HCT116 (cell line): Measurements from ENCODE around the gene EEIG1. TPM values are rescaled to one million over a fixed set of nuclear protein-coding genes. Genes with fewer than 3 reads are reported as not detected.

ENCODE experiments used
- ATAC-seq: fragments of 200-7000 bp; cut with Tn5 transposase; 2 replicates; pipeline ENCODE4 v1.9.1; 2020; ENCODE audit warnings: mild to moderate bottlenecking, moderate library complexity
- BruUV-seq: library from RNA; stranded (reverse); fragments of 400-500 nt; replicated peaks from 2 replicates; lab custom pipeline; 2021; lab: Mats Ljungman, UMichigan
- CTCF ChIA-PET: fragments of 300-600 bp; sonication (Branson Sonifier 250); formaldehyde crosslinking; loops from one replicate; lab custom pipeline; 2021; ENCODE audit warnings: antibody characterized with exemption; lab: Charles Lee
- POLR2A ChIA-PET: fragments of 300-600, 350-600 bp; sonication (Branson Sonifier 250); formaldehyde crosslinking; loops from one replicate; lab custom pipeline; 2021; ENCODE audit warnings: antibody characterized with exemption; lab: Charles Lee
- RAD21 ChIA-PET, 2 experiments: fragments of 300-600 bp; sonication (Branson Sonifier 250); formaldehyde crosslinking; loops; one replicate each; lab custom pipeline; 2023; ENCODE audit warnings: low total read pairs in 2 of 2; ENCODE audit not compliant: uncharacterized antibody in 2 of 2, unreplicated experiment in 2 of 2, low non-redundant PET in 1 of 2; lab: Charles Lee
- DNase-seq: peaks from one replicate; pipeline ENCODE4 v3.0.0-alpha.2; 2010; ENCODE audit warnings: low read depth, low spot score
- H2AFZ ChIP-seq: fragments of 200-600 bp; shearing (Covaris generic), sonication (generic); 2 replicates; pipeline ENCODE4 v1.6.1; 2017; ENCODE audit warnings: low read depth, mixed run types, mixed read lengths, antibody characterized with exemption, low read length; ENCODE audit not compliant: poor library complexity, severe bottlenecking
- H3K27ac ChIP-seq: 2 replicates; pipeline ENCODE4 v1.5.1; 2012; ENCODE audit warnings: low read depth, low read length
- H3K27me3 ChIP-seq: fragments of 200-600 bp; sonication (generic); 2 replicates; pipeline ENCODE4 v1.6.1; 2016; ENCODE audit warnings: mixed run types, low read length, mixed read lengths; ENCODE audit not compliant: insufficient read depth
- H3K36me3 ChIP-seq, 2 experiments: fragments of 200-500 bp in 1 of 2; fragments of 200-600 bp in 1 of 2; sonication (Bioruptor generic) in 1 of 2; sonication (generic) in 1 of 2; 2 replicates each; pipeline versions ENCODE4 v1.5.1 to v1.6.1; 2014 to 2016; ENCODE audit warnings: low read length in 2 of 2, inconsistent platforms in 1 of 2, mixed read lengths in 1 of 2, mixed run types in 1 of 2; ENCODE audit not compliant: insufficient read depth in 2 of 2, control insufficient read depth in 1 of 2
- H3K4me1 ChIP-seq, 2 experiments: fragments of 200-600 bp in 1 of 2; sonication (generic) in 1 of 2; 2 replicates each; pipeline versions ENCODE4 v1.5.1 to v1.6.1; 2012 to 2017; ENCODE audit warnings: low read length in 2 of 2, inconsistent platforms in 1 of 2, mild to moderate bottlenecking in 1 of 2, mixed read lengths in 1 of 2, mixed run types in 1 of 2, moderate library complexity in 1 of 2; ENCODE audit not compliant: insufficient read depth in 2 of 2, control insufficient read depth in 1 of 2
- H3K4me2 ChIP-seq: fragments of 200-600 bp; sonication (generic); 2 replicates; pipeline ENCODE4 v1.6.1; 2017; ENCODE audit warnings: mixed run types, low read length, mixed read lengths
- H3K4me3 ChIP-seq, 2 experiments: fragments of 200-600 bp in 1 of 2; sonication (generic) in 1 of 2; replicated peaks in 1 of 2; 2 replicates each; pipeline ENCODE4 v1.5.1; 2011 to 2016; ENCODE audit warnings: low read length in 2 of 2, control low read depth in 1 of 2, low read depth in 1 of 2, mild to moderate bottlenecking in 1 of 2, mixed read lengths in 1 of 2, mixed run types in 1 of 2
- H3K79me2 ChIP-seq: fragments of 200-600 bp; sonication (generic); 2 replicates; pipeline ENCODE4 v1.6.1; 2017; ENCODE audit warnings: mild to moderate bottlenecking, mixed run types, low read length, moderate library complexity, mixed read lengths; ENCODE audit not compliant: insufficient read depth
- H3K9ac ChIP-seq: fragments of 200-600 bp; sonication (generic); 2 replicates; pipeline ENCODE4 v1.6.1; 2016; ENCODE audit warnings: low read length, mixed read lengths
- H3K9me2 ChIP-seq: fragments of 200-600 bp; sonication (generic), shearing (Covaris generic); 2 replicates; pipeline ENCODE4 v1.6.1; 2017; ENCODE audit warnings: mixed run types, mild to moderate bottlenecking, moderate library complexity; ENCODE audit not compliant: insufficient read depth
- H3K9me3 ChIP-seq, 2 experiments: fragments of 200-500 bp in 1 of 2; fragments of 200-600 bp in 1 of 2; sonication (Bioruptor generic) in 1 of 2; sonication (generic) in 1 of 2; 2 replicates each; pipeline ENCODE4 v1.6.1; 2014 to 2017; ENCODE audit warnings: low read length in 2 of 2, mixed read lengths in 2 of 2, inconsistent platforms in 1 of 2, low read depth in 1 of 2, mild to moderate bottlenecking in 1 of 2, mixed run types in 1 of 2, moderate library complexity in 1 of 2; ENCODE audit not compliant: control insufficient read depth in 1 of 2, insufficient read depth in 1 of 2
- H4K20me1 ChIP-seq: fragments of 200-600 bp; sonication (generic), shearing (Covaris generic); 2 replicates; pipeline ENCODE4 v1.6.1; 2017; ENCODE audit warnings: mixed run types, mild to moderate bottlenecking, moderate library complexity; ENCODE audit not compliant: insufficient read depth
- ATF3 ChIP-seq: IDR thresholded peaks from 2 replicates; pipeline ENCODE4 v1.6.1; 2012
- CBX3 ChIP-seq: IDR thresholded peaks from 2 replicates; pipeline ENCODE4 v1.6.1; 2012; ENCODE audit warnings: low read depth
- CTCF ChIP-seq, 3 experiments: fragments of 200-600 bp in 1 of 3; sonication (generic) in 1 of 3; IDR thresholded peaks in 2 of 3; conservative IDR thresholded peaks in 1 of 3; 2 replicates each; pipeline ENCODE4 v1.5.1; 2012 to 2017; ENCODE audit warnings: low read depth in 2 of 3, low read length in 2 of 3, antibody characterized with exemption in 1 of 3, borderline replicate concordance in 1 of 3, control low read depth in 1 of 3, mild to moderate bottlenecking in 1 of 3, mixed read lengths in 1 of 3, mixed run types in 1 of 3, moderate library complexity in 1 of 3; ENCODE audit not compliant: insufficient read depth in 1 of 3
- MAX ChIP-seq: IDR thresholded peaks from 2 replicates; pipeline ENCODE4 v1.6.1; 2012
- POLR2AphosphoS5 ChIP-seq: IDR thresholded peaks from 2 replicates; pipeline ENCODE4 v1.6.1; 2011; ENCODE audit warnings: mild to moderate bottlenecking, low read depth, low read length, moderate library complexity
- YY1 ChIP-seq: IDR thresholded peaks from 2 replicates; pipeline ENCODE4 v1.6.1; 2011; ENCODE audit warnings: low read length, low read depth, moderate library complexity, mild to moderate bottlenecking; ENCODE audit not compliant: insufficient replicate concordance; ENCODE audit errors: extremely low read depth
- intact Hi-C: fragments of 100-400 bp; cut with micrococcal nuclease; formaldehyde crosslinking; loops from 2 replicates; pipeline ENCODE4 v1.10.0; 2022
- total RNA-seq: library from RNA; stranded (reverse); gene quantifications from one replicate; pipeline ENCODE4 v1.2.1, GENCODE V29; 2021; ENCODE audit not compliant: unreplicated experiment

Gene EEIG1
- total RNA-seq, 1 experiment from 2014 or later, result 44.2 TPM

- no peak for TF ChIP-seq CTCF (IDR thresholded peaks at IDR 0.05 in 2 of 3, conservative IDR thresholded peaks at IDR 0.05 in 1 of 3; ENCODE audit: borderline replicate concordance in 1 of 3, insufficient read depth in 1 of 3, low read depth in 2 of 3, low read length in 2 of 3)
- no peak for TF ChIP-seq YY1
- TF ChIP-seq MAX, result no peak
- no peak for TF ChIP-seq ATF3
These were observed 13.5 kb downstream of the EEIG1 start (continued) for GRCh38 chr9:127967151-127967809.

GRCh38 chr9:127966416-127967150 lies 14.2 kb downstream of the EEIG1 start:
- intact Hi-C loops, result no loop called here
- no peak overlapping the region for H2AFZ ChIP-seq
- H3K36me3 ChIP-seq, result no peaks in the 10 kb centered on the region
- TF ChIP-seq CBX3 (no peak), POLR2AphosphoS5 (peak; percentile 22; the same call in 1 of the 2 replicates)
- peaks cover 92 to 94% of the 10 kb centered on the region in 2 experiments for H3K4me1 ChIP-seq
- no peaks in the 10 kb centered on the region for H4K20me1 ChIP-seq
- peaks cover 93% of the 10 kb centered on the region for H3K79me2 ChIP-seq
- no TSS peak for BruUV-seq
- no peaks in the 10 kb centered on the region for H3K27me3 ChIP-seq
- peak overlapping the region; percentile 88 for H3K27ac ChIP-seq
- no peak for DNase-seq
- peak overlapping the region; percentile 78 for H3K4me2 ChIP-seq
- CTCF ChIA-PET, result interaction anchor here (1.6 kb wide), 1 partner anchor 23 kb away, joined by 4 read pairs; no protein-coding TSS in a partner anchor
- POLR2A ChIA-PET, result interaction anchor here (1.4 to 1.9 kb wide), 2 partner anchors 11 to 12 kb away, joined by 3 to 4 read pairs; no protein-coding TSS in a partner anchor
- H3K9me2 ChIP-seq, result no peaks in the 10 kb centered on the region
- peak overlapping the region; percentile 49 for H3K9ac ChIP-seq
- RAD21 ChIA-PET, result no interaction called here
- H3K4me3 ChIP-seq, result no peak overlapping the region
- no peak for ATAC-seq
- H3K9me3 ChIP-seq, result no peaks in the 10 kb centered on the region
